ENCODE results near the gene CCL4. TPM values are rescaled to one million over a fixed set of nuclear protein-coding genes. Genes with fewer than 3 reads are reported as not detected.

Gene CCL4
- total RNA-seq, 3 donors from 2014 or later, result 2.6 to 12.0 (median 5.2) TPM

DNA sequence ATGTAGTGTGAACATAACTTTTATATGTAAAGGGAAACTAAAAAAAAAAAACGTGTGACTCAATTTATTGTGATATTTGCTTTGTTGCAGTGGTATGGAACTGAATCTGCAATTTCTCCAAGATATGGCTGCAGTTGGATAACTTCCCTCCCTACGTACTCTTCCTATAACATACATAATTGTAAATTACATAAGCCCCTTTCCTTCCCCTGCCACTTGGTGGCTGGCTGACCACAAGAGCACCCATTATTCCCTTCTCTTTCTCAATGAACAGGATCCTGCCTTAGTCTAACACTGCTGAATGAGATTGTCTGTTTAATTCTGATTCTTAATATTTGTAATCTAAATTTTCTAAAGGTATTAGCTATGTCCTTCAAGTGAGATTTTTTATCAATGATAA, 27.8 kb downstream of the CCL4 start:
- no peak for DNase-seq (ENCODE audit: low spot score in 2 of 2)
- Histone ChIP-seq H3K27me3 (no peaks in the 10 kb centered on the region), H3K4me1 (no peaks in the 10 kb centered on the region), H3K9me3 (peaks cover 2% of the 10 kb centered on the region in 2 donors), H3K4me3 (no peak overlapping the region), H3K27ac (no peak overlapping the region), H3K36me3 (no peaks in the 10 kb centered on the region)
- intact Hi-C loops (cut with DNase I; ENCODE audit: low total_unique reads), result no loop called here
- TF ChIP-seq POLR2A (IDR thresholded peaks at IDR 0.05) (no peak), POLR2AphosphoS5 (IDR thresholded peaks at IDR 0.05) (no peak)
- TF ChIP-seq, protein P1, sequence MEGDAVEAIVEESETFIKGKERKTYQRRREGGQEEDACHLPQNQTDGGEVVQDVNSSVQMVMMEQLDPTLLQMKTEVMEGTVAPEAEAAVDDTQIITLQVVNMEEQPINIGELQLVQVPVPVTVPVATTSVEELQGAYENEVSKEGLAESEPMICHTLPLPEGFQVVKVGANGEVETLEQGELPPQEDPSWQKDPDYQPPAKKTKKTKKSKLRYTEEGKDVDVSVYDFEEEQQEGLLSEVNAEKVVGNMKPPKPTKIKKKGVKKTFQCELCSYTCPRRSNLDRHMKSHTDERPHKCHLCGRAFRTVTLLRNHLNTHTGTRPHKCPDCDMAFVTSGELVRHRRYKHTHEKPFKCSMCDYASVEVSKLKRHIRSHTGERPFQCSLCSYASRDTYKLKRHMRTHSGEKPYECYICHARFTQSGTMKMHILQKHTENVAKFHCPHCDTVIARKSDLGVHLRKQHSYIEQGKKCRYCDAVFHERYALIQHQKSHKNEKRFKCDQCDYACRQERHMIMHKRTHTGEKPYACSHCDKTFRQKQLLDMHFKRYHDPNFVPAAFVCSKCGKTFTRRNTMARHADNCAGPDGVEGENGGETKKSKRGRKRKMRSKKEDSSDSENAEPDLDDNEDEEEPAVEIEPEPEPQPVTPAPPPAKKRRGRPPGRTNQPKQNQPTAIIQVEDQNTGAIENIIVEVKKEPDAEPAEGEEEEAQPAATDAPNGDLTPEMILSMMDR (IDR thresholded peaks at IDR 0.05), result no peak

DNA sequence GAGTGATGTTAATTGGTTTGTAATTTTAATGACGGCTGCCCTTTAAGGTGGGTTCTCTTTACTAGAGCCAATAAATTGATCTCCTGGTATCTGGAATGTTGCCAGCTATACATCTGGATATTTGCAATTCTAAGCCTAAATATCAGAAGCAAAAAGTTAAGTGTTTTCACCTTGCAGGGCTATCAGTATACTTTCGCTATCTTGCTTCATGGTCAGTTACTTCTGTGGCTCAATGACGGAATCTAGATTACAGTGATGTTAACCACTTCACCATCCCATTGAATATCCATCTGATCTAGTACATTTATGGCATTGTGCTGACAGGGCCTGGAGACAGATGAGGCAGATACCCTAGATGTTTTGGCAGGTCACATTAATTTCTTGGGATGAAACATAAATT, 28.3 kb downstream of the CCL4 start:
- H3K4me3 ChIP-seq, result no peak overlapping the region
- H3K36me3 ChIP-seq, result no peaks in the 10 kb centered on the region
- no peak overlapping the region for H3K27ac ChIP-seq
- no peak for DNase-seq (ENCODE audit: low spot score in 2 of 2)
- no peaks in the 10 kb centered on the region for H3K27me3 ChIP-seq
- intact Hi-C loops (cut with DNase I; ENCODE audit: low total_unique reads), result no loop called here
- TF ChIP-seq, protein P1 (IDR thresholded peaks at IDR 0.05), result no peak
- TF ChIP-seq POLR2AphosphoS5 (IDR thresholded peaks at IDR 0.05) (no peak), POLR2A (IDR thresholded peaks at IDR 0.05) (no peak)
- H3K9me3 ChIP-seq, result no peaks in the 10 kb centered on the region
- H3K4me1 ChIP-seq, result no peaks in the 10 kb centered on the region

DNA sequence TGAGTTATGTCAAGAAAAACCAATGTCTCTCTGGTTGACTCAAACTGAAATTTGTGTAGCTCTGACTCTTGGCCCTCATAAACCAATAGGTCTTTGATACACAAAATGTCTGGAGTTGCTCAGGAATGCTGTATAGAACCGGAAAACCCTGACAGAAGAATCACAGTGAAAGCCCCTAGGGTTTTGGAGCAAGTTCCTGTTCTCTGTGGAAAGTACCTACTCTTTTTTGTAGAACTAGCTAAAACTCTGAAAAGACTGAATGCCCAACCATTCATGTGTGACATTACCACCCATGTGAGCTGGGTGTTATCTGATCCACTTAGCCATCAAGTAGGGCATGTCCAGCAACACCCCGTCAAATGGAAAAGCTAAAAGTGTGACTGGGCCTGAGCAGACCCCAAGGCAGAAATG, 28.8 kb downstream of the CCL4 start:
- Histone ChIP-seq H3K27ac (no peak overlapping the region), H3K4me1 (no peaks in the 10 kb centered on the region), H3K4me3 (no peak overlapping the region), H3K27me3 (no peaks in the 10 kb centered on the region), H3K36me3 (no peaks in the 10 kb centered on the region), H3K9me3 (no peaks in the 10 kb centered on the region)
- TF ChIP-seq, protein P1 (IDR thresholded peaks at IDR 0.05), result no peak
- no peak for TF ChIP-seq POLR2AphosphoS5 (IDR thresholded peaks at IDR 0.05)
- TF ChIP-seq POLR2A (IDR thresholded peaks at IDR 0.05), result no peak
- intact Hi-C loops (cut with DNase I; ENCODE audit: low total_unique reads), result no loop called here
- DNase-seq (ENCODE audit: low spot score in 2 of 2), result no peak

DNA sequence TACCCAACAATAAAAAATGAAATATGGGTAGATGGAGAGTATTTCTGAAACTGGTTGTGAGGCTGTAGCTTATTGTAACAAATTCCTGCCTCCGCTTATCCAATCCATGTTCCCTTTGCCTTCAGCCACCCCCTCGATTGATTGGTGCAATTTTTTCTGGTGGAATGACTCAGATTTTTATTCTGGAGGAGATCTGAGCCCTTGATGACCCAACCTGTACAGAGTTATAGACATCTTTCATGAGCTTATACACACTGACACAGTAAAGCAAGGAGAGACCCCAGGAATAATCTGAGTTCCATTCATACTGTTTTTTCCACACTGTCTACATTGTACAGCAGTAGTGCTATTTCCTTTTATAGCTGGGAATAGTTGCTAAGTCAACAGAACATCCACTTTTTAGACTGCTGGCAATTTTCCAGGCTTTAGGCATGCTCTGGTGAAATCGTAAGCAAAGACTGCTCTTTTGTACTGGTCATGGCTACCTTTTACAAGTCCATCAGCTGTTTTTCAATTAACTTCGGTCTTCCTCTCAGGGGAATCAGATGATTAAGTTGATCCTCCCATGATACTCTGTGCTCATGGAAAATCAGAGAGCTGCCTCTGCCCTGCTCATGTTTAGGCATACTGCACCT, 30.1 kb downstream of the CCL4 start:
- intact Hi-C loops (cut with DNase I; ENCODE audit: low total_unique reads), result no loop called here
- no peak for DNase-seq (ENCODE audit: low spot score in 2 of 2)
- H3K9me3 ChIP-seq, result no peaks in the 10 kb centered on the region
- H3K27ac ChIP-seq, result no peak overlapping the region
- H3K27me3 ChIP-seq, result no peaks in the 10 kb centered on the region
- H3K4me3 ChIP-seq, result no peak overlapping the region
- H3K36me3 ChIP-seq, result no peaks in the 10 kb centered on the region
- no peaks in the 10 kb centered on the region for H3K4me1 ChIP-seq
- TF ChIP-seq POLR2AphosphoS5 (IDR thresholded peaks at IDR 0.05), result no peak

DNA sequence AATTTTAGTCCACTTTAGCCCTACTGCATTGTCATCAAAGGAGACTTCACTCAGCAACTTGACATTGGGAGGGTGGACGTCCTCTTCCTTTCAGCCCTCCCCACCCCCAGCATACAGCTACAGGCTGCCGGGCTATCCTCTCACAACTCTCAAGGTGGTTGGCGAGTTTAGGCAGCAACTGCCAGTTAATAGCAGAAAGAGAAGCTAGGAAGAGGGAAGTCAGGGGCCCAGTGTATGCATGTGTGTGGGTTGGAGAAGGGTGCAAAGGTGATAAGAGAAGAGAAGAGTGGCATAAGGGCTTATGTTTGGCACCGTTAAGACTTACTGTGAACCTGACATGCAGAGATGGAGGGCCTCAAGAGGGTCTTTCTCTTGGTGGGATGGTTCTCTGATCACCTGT, 31.8 kb downstream of the CCL4 start:
- no peak for DNase-seq (ENCODE audit: low spot score in 2 of 2)
- H3K9me3 ChIP-seq, result no peaks in the 10 kb centered on the region
- H3K36me3 ChIP-seq, result no peaks in the 10 kb centered on the region
- H3K4me1 ChIP-seq, result no peaks in the 10 kb centered on the region
- TF ChIP-seq POLR2AphosphoS5 (IDR thresholded peaks at IDR 0.05), result no peak
- no peaks in the 10 kb centered on the region for H3K27me3 ChIP-seq
- intact Hi-C loops (cut with DNase I; ENCODE audit: low total_unique reads), result no loop called here
- H3K4me3 ChIP-seq, result no peak overlapping the region
- no peak overlapping the region for H3K27ac ChIP-seq

DNA sequence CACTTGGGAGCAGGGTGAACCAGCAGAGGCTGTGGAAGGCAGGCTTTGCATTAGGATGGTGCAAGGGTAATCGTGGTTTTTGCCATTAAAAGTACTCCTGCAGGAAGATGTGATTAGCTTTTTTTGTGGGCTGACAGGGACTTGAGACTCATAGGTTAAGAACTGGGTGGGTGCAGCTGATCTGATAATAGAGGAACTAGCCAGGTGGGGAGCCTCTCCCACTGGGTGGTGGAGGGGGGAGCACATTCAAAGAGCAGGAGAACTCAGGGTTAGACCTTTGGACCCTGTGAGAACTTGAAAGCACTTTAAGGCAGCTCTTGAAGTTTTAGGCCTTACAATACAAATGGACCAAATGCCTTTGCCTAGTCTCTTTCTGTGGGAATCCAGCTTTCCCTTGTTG, 32.4 kb downstream of the CCL4 start:
- no peak overlapping the region for H3K4me3 ChIP-seq
- peak overlapping the region in 1 of 2 donors; percentile 8 for H3K27ac ChIP-seq
- no peak for DNase-seq (ENCODE audit: low spot score in 2 of 2)
- intact Hi-C loops (cut with DNase I; ENCODE audit: low total_unique reads), result no loop called here
- H3K36me3 ChIP-seq, result no peaks in the 10 kb centered on the region
- no peak for TF ChIP-seq POLR2AphosphoS5 (IDR thresholded peaks at IDR 0.05)
- TF ChIP-seq POLR2A (IDR thresholded peaks at IDR 0.05), result no peak
- TF ChIP-seq, protein P1 (IDR thresholded peaks at IDR 0.05), result no peak
- H3K27me3 ChIP-seq, result no peaks in the 10 kb centered on the region
- no peaks in the 10 kb centered on the region for H3K4me1 ChIP-seq
- no peaks in the 10 kb centered on the region for H3K9me3 ChIP-seq
